ENCODE data around the gene SLC47A2.

GRCh38 chr17:19705201-19705600 is 11.2 kb downstream of the SLC47A2 start:
- TF ChIP-seq CTCF (IDR thresholded peaks at IDR 0.05), result no peak
- no peak for TF ChIP-seq POLR2A (IDR thresholded peaks at IDR 0.05)
- no peak for TF ChIP-seq POLR2AphosphoS5 (IDR thresholded peaks at IDR 0.05)
- no peak for TF ChIP-seq EP300 (IDR thresholded peaks at IDR 0.05)
